Lung (tissue), 12 donors: Measurements from ENCODE around the gene DIP2C. TPM values are rescaled to one million over a fixed set of nuclear protein-coding genes. Genes with fewer than 3 reads are reported as not detected.

Experiments used
- ATAC-seq: fragments of 200-7000 bp; cut with Tn5 transposase; one replicate; pipeline ENCODE4 v1.9.1; 2020; ENCODE audit warnings: moderate number of reproducible peaks; ENCODE audit not compliant: insufficient read depth, low FRiP score
- DNase-seq, 3 donors: peaks; one replicate each; pipeline ENCODE4 v3.0.0-alpha.2; 2013 to 2017
- H3K27ac ChIP-seq, 2 donors: one replicate each; pipeline ENCODE4 v1.5.1; 2013; ENCODE audit warnings: mild to moderate bottlenecking in 2 of 2, moderate library complexity in 2 of 2, control low read depth in 1 of 2, inconsistent platforms in 1 of 2, low read depth in 1 of 2, low read length in 1 of 2
- H3K27me3 ChIP-seq, 3 donors: one replicate each; pipeline ENCODE4 v1.5.1; 2013; ENCODE audit warnings: low read length in 2 of 3; ENCODE audit not compliant: control insufficient read depth in 3 of 3, insufficient read depth in 3 of 3
- H3K36me3 ChIP-seq, 4 donors: one replicate each; pipeline ENCODE4 v1.5.1; 2013; ENCODE audit warnings: low read length in 4 of 4, mild to moderate bottlenecking in 1 of 4, moderate library complexity in 1 of 4; ENCODE audit not compliant: control insufficient read depth in 4 of 4, insufficient read depth in 4 of 4
- H3K4me1 ChIP-seq, 5 donors: one replicate each; pipeline ENCODE4 v1.5.1; 2013; ENCODE audit warnings: low read length in 5 of 5, mild to moderate bottlenecking in 2 of 5, moderate library complexity in 1 of 5; ENCODE audit not compliant: control insufficient read depth in 5 of 5, insufficient read depth in 5 of 5
- H3K4me3 ChIP-seq: one replicate; pipeline ENCODE4 v1.5.1; 2013; ENCODE audit warnings: mild to moderate bottlenecking, control low read depth, moderate library complexity
- H3K9ac ChIP-seq, 2 donors: one replicate each; pipeline ENCODE4 v1.5.1; 2013; ENCODE audit warnings: low read length in 2 of 2, control low read depth in 1 of 2; ENCODE audit not compliant: insufficient read depth in 1 of 2
- H3K9me3 ChIP-seq, 4 donors: one replicate each; pipeline ENCODE4 v1.5.1; 2013; ENCODE audit warnings: low read length in 3 of 4, mild to moderate bottlenecking in 1 of 4, moderate library complexity in 1 of 4; ENCODE audit not compliant: control insufficient read depth in 4 of 4, insufficient read depth in 3 of 4
- WGBS, 2 donors: extraction: QIAGEN DNeasy Blood & Tissue Kit; methylation state at CpG; one replicate each; pipeline ENCODE4 v1.1.7; 2013; 5-methylcytosine and 5-hydroxymethylcytosine counted together
- polyA plus RNA-seq, 2 donors: library from polyadenylated mRNA; stranded (reverse); fragments of 200-250 nt; gene quantifications; one replicate each; pipeline ENCODE4 v1.2.1, GENCODE V29; 2013
- total RNA-seq, 2 donors: library from RNA; depleted of rRNA in 1 of 2; stranded (reverse); fragments of >200 nt in 1 of 2; gene quantifications; one replicate each; pipeline ENCODE4 v1.2.1, GENCODE V29; 2014 to 2021
- TF ChIP-seq, protein P1 (sequence below): IDR thresholded peaks from 2 replicates; pipeline ENCODE4 v1.5.1; 2012; ENCODE audit warnings: mild to moderate bottlenecking; ENCODE audit errors: control extremely low read depth, extremely low read depth
- donor health status: control.
- donor health status: control.
- donor health status: Bipolar disorder and iron deficiency.
- donor health status: healthy.
- donor health status: DM: yes; HTN: yes; CAD: no.

Gene DIP2C
- total and polyA plus RNA-seq, 4 donors = 3.6 to 20.0 (median 9.5) TPM

DNA sequence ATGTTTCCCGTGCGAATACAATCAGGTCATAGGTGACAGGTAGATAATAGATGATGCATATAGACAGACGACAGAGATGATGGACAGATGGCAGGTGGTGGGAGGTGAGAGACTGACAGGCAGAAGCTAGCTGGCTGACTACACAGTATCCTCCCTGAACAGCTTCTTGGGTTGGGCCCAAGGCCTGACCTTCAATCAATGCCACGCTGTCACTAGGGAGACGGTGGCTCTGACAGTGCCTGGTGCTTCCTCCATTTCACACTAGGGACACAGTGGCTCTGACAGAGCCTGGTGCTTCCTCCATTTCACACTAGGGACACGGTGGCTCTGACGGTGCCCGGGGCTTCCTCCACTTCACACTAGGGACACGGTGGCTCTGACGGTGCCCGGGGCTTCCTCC lies 200.1 kb downstream of the DIP2C start:
- Histone ChIP-seq H3K27me3 (no peaks in the 10 kb centered on the region), H3K9ac (no peak overlapping the region), H3K4me1 (peaks cover 0 to 39% (median 3%) of the 10 kb centered on the region in 5 donors), H3K4me3 (no peak overlapping the region), H3K36me3 (peaks cover 0 to 4% (median 0%) of the 10 kb centered on the region in 4 donors), H3K27ac (no peak overlapping the region), H3K9me3 (no peaks in the 10 kb centered on the region)
- ATAC-seq (no peak), DNase-seq (no peak)
- TF ChIP-seq, protein P1, sequence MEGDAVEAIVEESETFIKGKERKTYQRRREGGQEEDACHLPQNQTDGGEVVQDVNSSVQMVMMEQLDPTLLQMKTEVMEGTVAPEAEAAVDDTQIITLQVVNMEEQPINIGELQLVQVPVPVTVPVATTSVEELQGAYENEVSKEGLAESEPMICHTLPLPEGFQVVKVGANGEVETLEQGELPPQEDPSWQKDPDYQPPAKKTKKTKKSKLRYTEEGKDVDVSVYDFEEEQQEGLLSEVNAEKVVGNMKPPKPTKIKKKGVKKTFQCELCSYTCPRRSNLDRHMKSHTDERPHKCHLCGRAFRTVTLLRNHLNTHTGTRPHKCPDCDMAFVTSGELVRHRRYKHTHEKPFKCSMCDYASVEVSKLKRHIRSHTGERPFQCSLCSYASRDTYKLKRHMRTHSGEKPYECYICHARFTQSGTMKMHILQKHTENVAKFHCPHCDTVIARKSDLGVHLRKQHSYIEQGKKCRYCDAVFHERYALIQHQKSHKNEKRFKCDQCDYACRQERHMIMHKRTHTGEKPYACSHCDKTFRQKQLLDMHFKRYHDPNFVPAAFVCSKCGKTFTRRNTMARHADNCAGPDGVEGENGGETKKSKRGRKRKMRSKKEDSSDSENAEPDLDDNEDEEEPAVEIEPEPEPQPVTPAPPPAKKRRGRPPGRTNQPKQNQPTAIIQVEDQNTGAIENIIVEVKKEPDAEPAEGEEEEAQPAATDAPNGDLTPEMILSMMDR = no peak
- WGBS, 2 donors = 90 to 93% methylated on average over 9 to 11 of the region's 11 CpGs

DNA sequence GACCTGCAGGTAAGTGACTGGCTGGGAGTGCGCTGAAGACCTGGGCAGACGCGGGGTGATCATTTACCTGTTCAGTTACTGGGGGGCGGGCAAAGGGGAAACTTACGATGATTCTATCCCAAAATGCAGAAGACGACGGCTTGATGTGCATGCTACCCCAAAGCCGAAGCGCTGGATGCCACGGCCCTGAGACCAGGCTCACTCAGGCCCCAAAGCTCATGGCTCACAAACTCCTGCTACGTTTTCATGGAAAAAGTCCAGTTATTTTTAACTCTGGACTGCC lies 200.6 kb downstream of the DIP2C start:
- TF ChIP-seq, protein P1 = no peak
- DNase-seq (no peak), ATAC-seq (no peak)
- WGBS, 2 donors = 95 to 96% methylated on average over 11 of the region's 11 CpGs
- Histone ChIP-seq H3K4me1 (peaks cover 0 to 39% (median 3%) of the 10 kb centered on the region in 5 donors), H3K36me3 (peaks cover 0 to 4% (median 0%) of the 10 kb centered on the region in 4 donors), H3K27me3 (no peaks in the 10 kb centered on the region), H3K9me3 (no peaks in the 10 kb centered on the region), H3K9ac (no peak overlapping the region), H3K4me3 (no peak overlapping the region), H3K27ac (no peak overlapping the region)

DNA sequence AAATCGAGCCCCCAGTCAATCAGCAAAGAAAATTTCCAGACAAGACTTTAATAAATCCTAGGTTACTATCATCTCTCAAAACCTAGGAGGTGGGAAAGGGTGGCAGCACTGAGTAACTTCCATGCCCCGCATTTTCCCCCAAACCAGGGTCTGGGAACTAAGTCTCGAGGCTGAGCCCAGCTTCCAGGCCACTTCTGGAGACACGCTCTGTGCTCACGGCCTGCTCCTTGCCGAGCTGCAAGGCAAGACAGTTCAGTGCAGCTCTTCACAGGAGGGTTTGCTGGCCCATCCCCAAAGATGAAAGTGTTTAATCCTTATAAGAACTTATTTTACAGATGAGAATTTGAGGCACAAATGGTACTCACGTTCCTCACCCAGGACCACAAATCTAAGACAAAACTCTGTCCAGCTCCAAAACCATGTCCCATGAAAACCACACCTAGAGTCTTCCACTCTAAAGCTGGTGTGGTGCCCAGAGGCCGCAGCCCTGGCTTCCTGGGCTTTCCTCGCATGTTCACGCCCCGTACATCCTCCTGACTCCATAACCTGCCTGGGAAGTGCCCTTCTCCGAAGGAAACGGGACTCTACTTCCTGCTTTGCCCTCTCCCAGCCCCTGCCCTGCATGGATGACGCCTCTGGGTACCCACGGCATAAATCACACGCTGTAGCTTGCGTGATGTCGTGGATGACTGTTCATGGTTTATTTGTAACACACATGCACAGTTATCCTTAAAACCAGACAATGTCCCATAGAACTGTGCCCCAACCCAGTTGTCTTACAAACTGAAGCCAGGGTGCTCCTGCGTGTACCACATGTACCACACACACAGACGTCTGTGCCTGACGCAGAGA lies 201.2 kb downstream of the DIP2C start:
- TF ChIP-seq, protein P1 = no peak
- Histone ChIP-seq H3K9ac (no peak overlapping the region), H3K9me3 (no peaks in the 10 kb centered on the region), H3K27ac (no peak overlapping the region), H3K4me3 (no peak overlapping the region), H3K36me3 (peaks cover 0 to 4% (median under 1%) of the 10 kb centered on the region in 4 donors), H3K4me1 (peaks cover 0 to 39% (median 3%) of the 10 kb centered on the region in 5 donors), H3K27me3 (no peaks in the 10 kb centered on the region)
- WGBS, 2 donors = 87% methylated on average over 21 of the region's 21 CpGs
- no peak for ATAC-seq
- no peak for DNase-seq
